Measurements from ENCODE around the gene RGMB.

Gene RGMB

GRCh38 chr5:98787131-98787719 lies 13.8 kb downstream of the RGMB start:
- DNase-seq = no peak

DNA sequence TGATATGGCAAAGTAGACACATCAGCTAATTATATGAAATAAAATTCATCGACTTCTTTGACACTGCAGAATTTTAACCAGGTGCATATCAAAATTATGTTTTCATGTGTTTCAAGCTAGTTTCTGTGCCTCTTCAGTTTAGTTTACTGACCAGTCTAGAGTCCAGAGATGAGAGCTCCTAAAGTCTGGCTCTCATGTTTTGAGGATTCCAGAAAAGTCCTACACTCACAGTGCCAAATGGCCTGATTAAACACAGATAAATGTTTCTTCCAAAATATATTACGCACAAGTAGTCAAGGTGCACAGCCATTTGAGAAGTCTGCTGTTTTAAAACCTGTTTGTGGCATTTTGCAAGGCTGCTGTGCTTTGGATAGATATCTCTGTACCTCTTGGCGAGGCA lies 15.6 kb downstream of the RGMB start:
- DNase-seq = no peak

DNA sequence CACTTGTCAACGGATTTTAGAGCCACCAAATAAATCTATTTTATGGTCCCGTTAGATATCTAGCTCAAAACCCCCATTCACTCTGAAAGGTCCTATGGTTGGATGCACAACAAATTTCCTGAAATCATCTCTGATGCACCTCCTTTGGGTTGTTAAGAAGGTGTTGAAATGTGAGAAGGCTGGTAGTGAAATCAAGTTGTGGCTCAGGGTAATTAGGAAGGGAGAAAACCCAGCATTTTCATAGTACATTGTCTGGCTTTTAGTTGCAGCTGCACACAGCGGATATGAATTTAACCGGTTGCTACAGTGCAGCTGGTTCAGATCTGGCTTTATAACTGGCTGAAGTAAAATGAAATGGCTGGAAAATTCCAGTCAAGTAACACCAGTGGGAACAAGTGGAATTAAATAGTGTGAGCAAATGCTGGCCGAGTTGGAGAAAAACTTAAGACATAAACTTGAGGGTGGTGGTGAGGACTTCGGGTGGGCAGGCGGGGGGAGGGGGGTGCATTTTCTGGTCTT lies 17.6 kb downstream of the RGMB start:
- DNase-seq = no peak

DNA sequence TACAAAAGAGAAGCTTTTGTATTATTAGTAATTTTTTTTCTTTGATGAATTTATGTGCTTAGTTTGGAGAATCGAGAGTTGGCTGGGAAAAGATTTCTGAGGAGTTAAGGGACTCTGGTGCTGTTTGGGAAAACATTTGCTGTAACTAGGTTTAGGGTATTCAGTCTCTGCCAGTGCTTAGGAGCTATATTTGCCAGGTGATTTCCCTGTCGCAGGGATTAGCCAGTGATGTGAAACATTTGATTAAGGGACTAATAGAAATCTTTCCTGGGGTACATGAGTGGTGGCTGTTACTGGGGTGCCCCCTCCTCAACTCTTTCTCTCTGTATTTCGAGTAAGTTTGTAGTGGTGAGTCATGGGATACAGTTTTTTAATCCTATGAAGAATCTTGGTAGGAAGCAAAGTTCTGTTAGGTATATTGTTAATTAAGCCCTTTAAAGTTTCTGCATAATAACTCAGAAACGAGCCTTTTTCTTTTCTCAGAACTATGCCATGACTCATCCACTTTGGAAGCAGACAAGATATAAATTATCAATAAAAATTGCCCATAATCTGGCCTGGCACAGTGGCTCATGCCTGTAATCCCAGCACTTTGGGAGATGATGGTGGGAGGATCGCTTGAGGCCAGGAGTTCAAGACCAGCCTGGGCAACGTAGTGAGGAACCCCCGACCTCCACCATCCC lies 18.6 kb downstream of the RGMB start:
- DNase-seq = no peak

- DNase-seq = no peak
Measured at GRCh38 chr5:98793223-98793622, 19.8 kb downstream of the RGMB start.

- DNase-seq = no peak
Measured at GRCh38 chr5:98794001-98794400, 20.5 kb downstream of the RGMB start.

GRCh38 chr5:98794414-98795080 lies 21.1 kb downstream of the RGMB start:
- DNase-seq = no peak

GRCh38 chr5:98795243-98795642 lies 21.8 kb downstream of the RGMB start:
- no peak for DNase-seq

- peak; percentile 33 for DNase-seq
Measured at GRCh38 chr5:98796197-98796972, 22.9 kb downstream of the RGMB start.

GRCh38 chr5:98798371-98798770 lies 24.9 kb downstream of the RGMB start:
- DNase-seq = no peak

- no peak for DNase-seq
Measured at GRCh38 chr5:98798847-98799246, 25.4 kb downstream of the RGMB start.

DNA sequence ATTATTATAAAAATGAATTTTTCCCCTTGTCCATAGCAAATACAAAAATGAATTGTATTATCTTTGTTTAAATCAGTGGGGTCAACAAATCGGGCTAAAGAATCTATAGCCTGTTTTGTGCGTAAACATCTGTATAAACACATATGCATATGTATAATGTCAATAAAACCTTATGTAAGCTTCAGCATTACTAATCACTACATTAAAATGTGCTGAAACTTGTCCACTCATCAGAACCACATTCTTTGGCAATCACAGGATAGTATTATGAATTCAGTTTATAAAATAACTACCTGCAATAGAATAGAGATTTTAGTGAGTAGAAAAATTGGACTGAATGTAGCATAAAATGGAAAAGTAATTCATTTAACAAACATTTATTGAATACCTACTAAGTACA lies 30.6 kb downstream of the RGMB start:
- no peak for DNase-seq

DNA sequence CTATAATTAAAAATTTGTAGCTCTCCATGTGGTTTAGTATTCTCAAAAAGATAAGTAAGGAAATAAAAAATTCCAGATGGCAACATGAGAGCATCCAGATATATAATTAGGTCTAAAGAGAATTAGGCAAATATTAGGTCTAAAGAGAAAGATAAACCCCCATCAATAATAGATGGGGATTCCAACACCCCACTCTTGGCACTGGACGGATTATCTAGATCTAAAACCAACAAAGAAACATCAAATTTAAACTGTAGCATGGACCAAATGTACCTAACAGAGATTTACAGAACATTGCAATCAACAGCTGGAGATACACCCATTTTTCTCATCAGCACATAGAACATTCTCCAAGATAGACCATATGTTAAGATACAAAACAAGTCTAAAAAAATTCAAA lies 31.6 kb downstream of the RGMB start:
- no peak for DNase-seq

- no peak for DNase-seq
Measured at GRCh38 chr5:98807806-98808205, 34.3 kb downstream of the RGMB start.

GRCh38 chr5:98810206-98810605 lies 36.7 kb downstream of the RGMB start:
- DNase-seq = no peak

- no peak for DNase-seq
Measured at GRCh38 chr5:98813755-98814154, 40.3 kb downstream of the RGMB start.

DNA sequence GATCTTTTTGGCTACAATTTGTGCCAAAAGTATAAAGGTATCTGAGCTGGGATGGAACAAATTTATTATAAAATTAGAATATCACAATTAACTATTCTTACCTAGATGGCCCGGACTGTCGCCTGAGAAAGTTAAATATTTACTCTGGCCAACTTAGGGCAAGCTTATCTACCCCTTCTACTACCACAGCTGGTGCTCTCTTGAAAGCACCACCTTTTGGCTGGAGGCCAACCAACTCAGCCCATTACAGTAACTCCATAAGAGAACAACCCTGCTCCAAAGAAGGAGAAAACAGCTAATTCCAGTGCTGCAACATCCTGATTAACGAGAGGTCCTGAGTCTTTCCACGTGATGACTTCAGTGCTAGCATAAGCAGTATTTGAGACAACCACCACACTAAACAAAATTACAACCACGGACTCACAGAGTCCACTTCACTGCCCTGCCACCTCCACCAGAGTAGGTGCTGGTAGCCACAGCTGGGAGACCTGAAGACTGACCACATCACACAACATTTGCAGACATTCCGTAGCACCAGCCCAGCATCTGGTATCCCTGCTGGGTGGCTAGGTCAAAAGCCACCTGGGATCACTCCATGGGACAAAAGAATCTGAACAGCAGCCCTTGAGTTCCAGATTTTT lies 43.2 kb downstream of the RGMB start:
- DNase-seq = no peak

DNA sequence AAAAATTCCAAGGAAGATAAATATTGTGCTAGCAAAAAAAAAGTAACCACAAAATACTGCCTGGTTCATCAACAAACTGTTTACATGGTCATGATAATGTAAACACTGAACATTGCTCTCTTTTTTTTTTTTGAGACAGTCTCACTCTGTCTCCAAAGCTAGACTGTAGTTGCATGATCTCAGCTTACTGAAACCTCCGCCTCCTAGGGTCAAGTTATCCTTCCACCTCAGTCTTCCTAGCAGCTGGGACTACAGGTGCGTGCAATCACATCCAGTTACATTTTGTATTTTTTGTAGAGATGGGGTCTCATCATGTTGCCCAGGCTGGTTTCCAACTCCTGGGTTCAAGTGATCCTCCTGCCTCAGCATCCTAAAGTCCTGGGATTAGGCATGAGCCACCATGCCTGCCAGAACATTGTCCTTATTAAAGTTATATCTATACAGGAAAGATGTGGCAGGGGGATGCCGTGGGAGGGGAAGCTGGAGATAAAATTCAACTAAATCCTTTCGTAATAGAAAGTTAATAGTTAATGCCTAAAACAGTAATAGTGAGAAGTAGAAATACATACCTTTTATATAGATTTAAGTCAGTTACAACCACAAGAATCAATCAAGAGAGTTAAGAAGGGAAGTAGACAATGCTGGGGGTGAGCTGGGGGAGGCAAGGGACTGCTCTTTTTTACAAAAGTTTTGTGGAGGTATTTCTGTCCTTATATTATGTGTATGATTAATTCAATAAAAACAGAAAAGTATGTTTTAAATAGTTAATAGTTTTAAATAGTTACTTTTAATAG lies 52.3 kb downstream of the RGMB start:
- DNase-seq = no peak

DNA sequence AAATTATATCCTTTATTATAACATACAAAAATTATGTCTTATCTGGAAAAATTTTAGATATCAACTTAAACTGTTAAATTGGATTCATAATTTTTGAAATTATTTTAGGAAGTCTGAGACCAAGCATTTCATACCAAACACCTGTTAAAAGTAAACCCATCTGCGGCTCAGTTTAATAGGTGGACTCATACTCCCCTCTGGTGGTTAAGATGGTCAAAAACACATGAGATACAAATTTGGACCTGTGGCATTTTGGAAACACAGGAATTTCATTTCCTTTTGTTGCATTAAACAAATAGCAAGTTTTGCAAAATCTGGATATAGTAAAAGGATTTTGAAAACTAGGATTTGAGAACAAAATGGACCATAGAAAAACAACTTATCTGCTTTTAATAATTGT lies 53.7 kb downstream of the RGMB start:
- no peak for DNase-seq

- no peak for DNase-seq
Measured at GRCh38 chr5:98827588-98828284, 54.3 kb downstream of the RGMB start.

DNA sequence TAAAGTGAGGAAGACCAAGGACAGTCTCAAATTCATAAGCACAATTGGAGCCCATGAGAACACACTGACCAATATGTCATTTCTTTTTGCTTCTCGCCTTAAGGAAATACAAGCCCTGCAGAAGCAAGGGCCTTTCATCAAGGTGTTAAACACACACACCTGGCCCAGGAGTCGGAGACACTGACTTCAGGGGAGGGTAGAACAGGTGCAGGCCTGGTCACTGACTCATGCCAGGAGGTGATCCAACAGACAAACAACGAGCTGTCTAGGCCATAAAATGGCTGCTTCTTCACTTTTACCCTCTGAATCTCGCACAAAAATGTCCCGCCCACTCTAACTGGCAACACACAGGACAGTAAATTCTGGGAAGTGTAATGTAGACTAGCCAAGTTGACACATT lies 62.7 kb downstream of the RGMB start:
- no peak for DNase-seq

All from NCI-H2029 treated with DMSO at 0.1 percent for 48 hours (cell line).